ENCODE data around the gene PTS. TPM values are rescaled to one million over a fixed set of nuclear protein-coding genes. Genes with fewer than 3 reads are reported as not detected.

PTS gene
- total RNA-seq, 2 experiments from 2014 or later = 20.5 to 22.9 TPM

DNA sequence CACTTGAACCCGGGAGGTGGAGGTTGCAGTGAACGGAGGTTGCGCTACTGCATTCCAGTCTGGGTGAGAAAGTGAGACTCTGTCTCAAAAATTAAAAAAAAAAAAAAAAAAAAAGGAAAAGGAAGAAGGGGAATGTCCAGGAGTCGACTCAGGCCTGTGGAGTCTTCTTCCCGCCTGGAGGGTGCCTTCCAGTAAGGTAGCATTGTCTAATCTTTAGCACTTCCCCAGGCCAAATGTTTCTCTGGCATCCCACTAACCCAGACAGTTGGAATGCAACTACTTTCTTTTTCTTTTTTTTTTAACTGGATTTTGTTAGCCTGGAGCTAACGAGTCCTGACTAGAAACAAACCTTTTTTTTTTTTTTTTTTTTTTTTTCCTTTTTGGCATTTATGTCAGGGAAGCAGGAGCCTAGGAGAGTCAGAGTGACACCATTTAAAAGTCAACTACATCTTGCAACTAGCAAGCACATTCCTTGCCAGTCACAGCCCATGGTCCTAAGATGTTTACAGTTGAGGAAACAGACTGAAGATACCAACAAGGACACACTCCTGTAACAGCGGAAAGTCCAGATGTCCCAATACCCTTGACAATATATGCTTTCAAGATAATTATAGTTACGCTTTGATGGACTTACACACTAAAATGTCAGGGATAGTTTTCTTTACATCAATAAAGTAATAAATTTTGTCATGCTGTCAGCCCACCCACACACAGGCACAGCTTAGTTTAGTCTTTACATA is 23.8 kb downstream of the PTS start:
- no peak overlapping the region for H3K4me3 Mint-ChIP-seq
- H3K9me3 Mint-ChIP-seq = no peaks in the 10 kb centered on the region
- ChIA-PET CTCF (interaction anchor here (0.7 kb wide), 1 partner anchor 31 kb away, joined by 6 read pairs; no protein-coding TSS in a partner anchor), POLR2A (no interaction called here)
- H3K27me3 Mint-ChIP-seq = peaks cover 1% of the 10 kb centered on the region
- no peaks in the 10 kb centered on the region for H3K36me3 Mint-ChIP-seq (ENCODE audit: low read depth)
- no peaks in the 10 kb centered on the region for H3K4me1 Mint-ChIP-seq
- DNase-seq = no peak
- H3K27ac Mint-ChIP-seq = no peak overlapping the region

DNA sequence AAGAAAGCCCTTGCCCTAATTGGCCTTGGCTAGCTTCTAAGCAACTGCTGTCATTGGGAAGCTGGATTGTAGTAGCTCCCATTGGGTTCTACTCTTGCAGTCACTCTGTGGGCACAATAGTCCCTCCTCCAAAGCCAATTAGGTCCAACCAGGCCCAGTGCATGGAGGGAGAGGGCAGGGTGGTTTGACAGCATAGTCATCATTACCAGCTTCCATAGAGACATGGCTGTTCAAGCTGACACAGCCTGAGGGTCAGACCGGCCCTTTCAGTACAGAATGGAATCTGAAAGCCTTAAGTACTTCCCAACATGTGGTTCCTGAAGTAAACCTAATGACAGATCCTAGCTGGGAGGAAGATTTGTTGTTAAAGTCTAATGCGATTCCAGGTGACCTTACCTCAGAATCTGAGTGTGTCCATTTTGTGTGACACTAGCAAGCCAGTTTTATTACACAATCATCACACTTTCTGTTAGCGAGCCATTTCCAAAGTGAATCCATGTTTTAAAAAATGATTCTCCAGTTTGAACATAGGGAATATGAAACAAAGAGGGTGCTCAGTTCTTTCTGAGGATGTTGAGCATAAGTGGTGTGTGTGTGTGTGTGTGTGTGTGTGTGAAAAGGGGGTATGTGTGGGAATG is 27.5 kb downstream of the PTS start:
- no peak for DNase-seq
- Mint-ChIP-seq H3K9me3 (no peaks in the 10 kb centered on the region), H3K4me3 (no peak overlapping the region), H3K27me3 (no peaks in the 10 kb centered on the region), H3K27ac (no peak overlapping the region), H3K36me3 (ENCODE audit: low read depth) (no peaks in the 10 kb centered on the region), H3K4me1 (no peaks in the 10 kb centered on the region)
- POLR2A ChIA-PET = no interaction called here
- CTCF ChIA-PET = no interaction called here

DNA sequence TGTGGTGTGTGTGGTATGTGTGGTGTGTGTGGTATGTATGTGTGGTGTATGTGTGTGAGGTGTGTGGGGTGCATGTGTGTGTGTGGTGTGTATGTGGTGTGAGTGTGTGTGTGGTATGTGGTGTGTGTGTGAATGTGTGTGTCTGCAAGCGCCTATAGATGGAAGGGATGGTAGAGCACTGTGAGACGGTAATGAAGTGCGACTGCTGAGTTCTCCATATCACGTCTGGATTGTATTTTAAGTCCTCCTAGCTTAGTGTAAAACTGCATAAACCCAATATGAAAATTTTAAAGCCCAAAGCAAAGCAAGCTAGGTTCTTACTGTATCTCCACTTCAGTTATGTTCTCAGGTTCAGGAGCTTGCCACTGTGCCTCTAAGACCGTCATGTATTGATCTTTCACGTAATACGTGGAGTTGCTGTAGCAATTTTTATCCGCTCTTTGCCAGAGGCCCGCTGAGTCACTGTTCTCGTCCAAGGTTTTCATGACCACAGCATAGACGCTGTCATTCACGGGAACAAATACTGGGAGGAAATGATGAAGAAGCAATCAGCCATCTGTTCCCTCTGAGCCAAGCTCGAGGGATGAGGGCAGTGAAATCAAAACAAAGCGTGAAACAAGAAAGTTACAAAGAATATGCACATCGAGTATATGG is 29.0 kb downstream of the PTS start:
- no peak overlapping the region for H3K4me3 Mint-ChIP-seq
- H3K27ac Mint-ChIP-seq = no peak overlapping the region
- DNase-seq = no peak
- no peaks in the 10 kb centered on the region for H3K27me3 Mint-ChIP-seq
- ChIA-PET CTCF (interaction anchor here (1.1 kb wide), 1 partner anchor 25 kb away, joined by 3 read pairs; no protein-coding TSS in a partner anchor), POLR2A (no interaction called here)
- H3K36me3 Mint-ChIP-seq (ENCODE audit: low read depth) = no peaks in the 10 kb centered on the region
- no peaks in the 10 kb centered on the region for H3K9me3 Mint-ChIP-seq
- no peaks in the 10 kb centered on the region for H3K4me1 Mint-ChIP-seq

DNA sequence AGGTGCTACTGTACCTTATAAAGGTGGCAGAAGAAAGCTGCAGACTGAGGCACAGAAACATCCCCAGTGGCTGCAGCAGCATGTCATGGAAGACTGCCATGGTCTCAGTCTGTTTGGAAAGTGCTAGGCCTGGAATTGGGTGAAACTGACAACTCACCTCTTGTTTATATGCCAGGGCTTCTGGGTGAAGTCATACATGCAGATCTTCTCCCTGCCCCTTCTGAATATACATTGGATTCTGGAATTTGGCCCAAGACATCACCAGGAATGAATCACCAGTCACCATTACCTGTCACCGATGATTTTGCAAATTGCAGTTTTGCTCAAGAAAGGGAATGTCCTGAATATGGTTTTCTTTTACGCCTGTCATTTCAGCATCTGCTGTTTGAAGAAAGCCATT is 34.3 kb downstream of the PTS start, which contains the start of gene PLET1:
TSS of gene PLET1 (minus strand) at position 371 of the 400 bp plus-strand sequence. CDS start at position 100, 271 bp downstream.
- no peaks in the 10 kb centered on the region for H3K4me1 Mint-ChIP-seq
- POLR2A ChIA-PET = no interaction called here
- H3K27me3 Mint-ChIP-seq = no peaks in the 10 kb centered on the region
- no peaks in the 10 kb centered on the region for H3K9me3 Mint-ChIP-seq
- H3K4me3 Mint-ChIP-seq = no peak within 1 kb of the TSS
- H3K27ac Mint-ChIP-seq = no peak within 1 kb of the TSS
- CTCF ChIA-PET = no interaction called here
- no peaks in the 10 kb centered on the region for H3K36me3 Mint-ChIP-seq (ENCODE audit: low read depth)
- DNase-seq = no peak

DNA sequence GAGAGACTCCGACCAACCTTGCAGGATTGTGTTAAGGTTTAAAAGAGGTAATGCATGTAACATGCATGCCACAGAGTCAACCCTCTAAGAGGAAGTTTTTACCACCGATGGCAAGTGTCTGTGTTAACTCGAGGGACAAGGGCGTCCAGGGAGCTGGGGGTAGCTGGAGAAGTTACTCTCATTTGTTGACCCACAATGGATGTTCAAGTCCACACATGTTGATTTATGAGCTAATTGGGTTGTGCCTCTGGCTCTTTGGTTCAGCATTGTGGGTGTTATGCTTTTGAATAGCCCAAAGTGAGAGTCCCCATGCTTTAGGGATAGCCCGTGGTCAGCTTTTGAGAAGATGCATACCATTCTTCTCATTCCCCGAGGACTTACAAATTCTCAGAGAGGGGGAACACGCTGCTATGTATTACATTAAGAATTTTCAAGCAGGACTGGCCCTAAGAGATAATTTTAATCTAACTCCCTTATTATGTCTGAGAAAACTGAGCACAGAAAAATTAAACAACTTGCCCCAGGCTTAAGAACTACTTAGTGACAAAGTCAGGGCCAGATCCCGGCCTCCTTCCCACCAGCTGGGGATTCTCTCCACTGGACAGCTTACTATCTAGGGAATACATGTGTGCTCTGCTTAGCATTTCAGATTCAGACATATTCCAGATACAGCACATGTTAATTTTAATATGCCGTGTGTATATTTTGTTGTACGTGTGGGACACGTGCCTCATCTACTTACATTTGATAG is 39.6 kb downstream of the PTS start:
- Mint-ChIP-seq H3K27me3 (no peaks in the 10 kb centered on the region), H3K4me1 (no peaks in the 10 kb centered on the region), H3K9me3 (no peaks in the 10 kb centered on the region), H3K36me3 (ENCODE audit: low read depth) (no peaks in the 10 kb centered on the region), H3K4me3 (no peak overlapping the region), H3K27ac (no peak overlapping the region)
- DNase-seq = no peak
- ChIA-PET CTCF (interaction anchor here (1.7 kb wide), 1 partner anchor 15 kb away, joined by 7 read pairs; no protein-coding TSS in a partner anchor), POLR2A (no interaction called here)

DNA sequence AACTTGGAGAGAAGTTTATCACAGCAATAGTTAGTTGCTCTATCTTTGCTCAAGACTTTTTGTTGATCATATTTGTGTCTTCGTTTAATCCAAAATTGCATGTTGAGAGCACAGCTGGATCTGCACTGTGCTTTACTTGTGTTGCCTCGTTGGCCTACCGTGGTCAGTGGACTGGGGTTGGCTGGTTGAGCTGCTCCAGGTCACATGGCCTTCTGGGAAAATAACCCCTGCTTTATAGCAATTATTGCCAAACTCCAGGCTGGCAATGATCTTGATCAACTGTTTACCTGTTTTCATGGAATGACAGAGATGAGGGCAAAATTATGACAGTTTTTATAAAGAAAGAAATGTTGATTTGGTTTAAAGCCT is 40.2 kb downstream of the PTS start:
- no peak overlapping the region for H3K27ac Mint-ChIP-seq
- H3K4me1 Mint-ChIP-seq = no peaks in the 10 kb centered on the region
- no peaks in the 10 kb centered on the region for H3K27me3 Mint-ChIP-seq
- ChIA-PET POLR2A (no interaction called here), CTCF (no interaction called here)
- H3K36me3 Mint-ChIP-seq (ENCODE audit: low read depth) = no peaks in the 10 kb centered on the region
- H3K4me3 Mint-ChIP-seq = no peak overlapping the region
- DNase-seq = no peak
- H3K9me3 Mint-ChIP-seq = no peaks in the 10 kb centered on the region

DNA sequence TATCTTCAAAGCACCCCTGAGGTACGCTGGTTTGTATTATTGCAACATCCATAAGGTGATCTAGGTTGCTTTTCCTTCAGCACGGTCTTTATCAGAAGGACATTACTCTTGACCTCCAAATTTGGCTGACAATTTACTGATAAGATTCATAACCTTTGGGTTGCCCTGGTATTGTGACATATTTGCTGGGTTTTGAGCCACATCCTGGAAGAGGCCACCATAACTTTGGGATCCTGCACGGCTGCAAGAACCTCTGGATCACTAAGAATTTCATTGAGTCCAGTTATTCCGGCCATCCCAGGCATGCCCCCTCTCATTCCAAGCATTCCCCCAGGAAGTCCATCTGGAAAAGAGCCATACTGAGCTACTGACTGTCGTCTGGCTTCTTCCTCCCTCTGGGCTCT is 41.0 kb downstream of the PTS start:
- Mint-ChIP-seq H3K27ac (no peak overlapping the region), H3K4me3 (no peak overlapping the region), H3K36me3 (ENCODE audit: low read depth) (no peaks in the 10 kb centered on the region), H3K27me3 (no peaks in the 10 kb centered on the region), H3K4me1 (no peaks in the 10 kb centered on the region), H3K9me3 (no peaks in the 10 kb centered on the region)
- POLR2A ChIA-PET = no interaction called here
- CTCF ChIA-PET = no interaction called here
- no peak for DNase-seq

DNA sequence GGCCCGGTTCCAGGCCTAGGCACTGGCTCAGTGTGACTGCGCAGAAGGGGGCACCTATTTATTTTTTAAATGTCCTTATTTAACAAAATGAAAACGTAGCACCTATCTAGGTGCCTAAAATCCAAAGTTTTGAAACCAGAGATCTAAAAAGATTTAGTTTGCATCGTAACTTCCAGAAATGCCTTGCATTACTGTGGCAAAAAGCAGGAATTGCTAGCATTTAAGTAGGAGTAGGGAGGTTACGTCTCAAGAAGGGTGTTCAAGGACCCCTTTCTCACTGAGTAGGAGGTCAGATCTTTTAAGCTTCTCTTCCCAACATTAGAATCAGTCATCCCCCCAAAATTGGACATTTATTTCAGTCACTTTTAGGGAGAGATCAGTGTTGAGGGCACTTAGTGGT is 42.2 kb downstream of the PTS start:
- no peaks in the 10 kb centered on the region for H3K9me3 Mint-ChIP-seq
- no peaks in the 10 kb centered on the region for H3K36me3 Mint-ChIP-seq (ENCODE audit: low read depth)
- no peak for DNase-seq
- no peak overlapping the region for H3K4me3 Mint-ChIP-seq
- no peaks in the 10 kb centered on the region for H3K4me1 Mint-ChIP-seq
- H3K27me3 Mint-ChIP-seq = no peaks in the 10 kb centered on the region
- ChIA-PET POLR2A (no interaction called here), CTCF (interaction anchor here (2.3 kb wide), 1 partner anchor 11 kb away, joined by 12 read pairs; no protein-coding TSS in a partner anchor)
- no peak overlapping the region for H3K27ac Mint-ChIP-seq

DNA sequence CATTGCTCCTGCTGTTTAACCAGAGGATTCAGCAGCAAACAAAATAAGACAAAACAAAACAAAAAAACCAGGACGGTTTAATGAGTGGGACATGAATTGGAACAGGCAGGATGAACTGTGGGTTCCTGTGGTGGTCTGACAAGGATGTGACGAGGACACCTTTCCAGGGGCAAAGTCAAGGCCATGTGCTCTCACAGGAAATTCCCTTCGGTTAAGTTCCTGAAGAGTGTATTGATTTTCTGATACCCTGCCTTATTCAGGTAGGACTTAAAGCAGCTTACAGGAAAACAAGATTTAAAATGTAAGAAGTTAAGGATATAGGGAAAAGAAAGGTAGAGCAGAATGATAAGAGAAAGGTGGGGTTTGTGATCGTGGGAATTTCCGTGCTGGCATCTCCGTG is 42.9 kb downstream of the PTS start:
- H3K4me3 Mint-ChIP-seq = no peak overlapping the region
- POLR2A ChIA-PET = no interaction called here
- CTCF ChIA-PET = interaction anchor here (2.3 kb wide), 1 partner anchor 11 kb away, joined by 12 read pairs; no protein-coding TSS in a partner anchor
- H3K9me3 Mint-ChIP-seq = no peaks in the 10 kb centered on the region
- no peak for DNase-seq
- H3K4me1 Mint-ChIP-seq = no peaks in the 10 kb centered on the region
- H3K36me3 Mint-ChIP-seq (ENCODE audit: low read depth) = no peaks in the 10 kb centered on the region
- no peaks in the 10 kb centered on the region for H3K27me3 Mint-ChIP-seq
- H3K27ac Mint-ChIP-seq = no peak overlapping the region

DNA sequence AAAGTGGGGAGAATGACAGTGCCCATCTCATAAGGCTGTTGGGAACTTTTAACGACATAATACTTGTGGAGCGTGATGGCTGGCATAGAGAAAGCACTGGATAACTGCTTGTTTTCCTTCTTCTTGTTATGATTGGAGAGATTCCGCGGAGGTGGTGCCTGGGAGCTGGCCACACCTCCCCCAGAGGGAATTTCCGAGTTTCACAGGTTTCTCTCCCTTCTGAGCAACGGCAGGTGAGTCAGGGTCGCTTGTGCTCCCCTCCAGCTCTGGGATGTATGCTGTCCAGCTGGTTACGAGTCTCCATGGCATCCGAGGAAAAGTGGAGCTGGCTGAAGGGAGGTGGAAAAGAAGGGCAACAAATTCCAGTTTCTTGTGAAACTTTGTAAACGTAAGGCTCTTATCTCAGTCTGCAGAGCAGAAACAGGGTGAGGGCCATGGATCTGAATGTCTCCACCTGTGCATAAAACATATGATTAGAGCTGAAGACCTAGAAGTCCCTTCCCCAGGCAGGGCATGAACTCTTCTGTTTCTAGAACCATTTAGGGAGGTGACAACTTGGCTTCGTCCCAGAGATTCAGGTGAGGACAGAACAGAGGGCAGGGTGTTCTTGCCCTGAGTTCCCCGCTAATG is 44.4 kb downstream of the PTS start:
- Mint-ChIP-seq H3K27me3 (peaks cover 2% of the 10 kb centered on the region), H3K27ac (no peak overlapping the region), H3K4me1 (no peaks in the 10 kb centered on the region), H3K9me3 (no peaks in the 10 kb centered on the region), H3K36me3 (ENCODE audit: low read depth) (no peaks in the 10 kb centered on the region), H3K4me3 (no peak overlapping the region)
- ChIA-PET POLR2A (no interaction called here), CTCF (interaction anchor here (1.4 to 3.0 kb wide), 3 partner anchors 10 to 52 kb away, joined by 5 to 13 read pairs (median 5); no protein-coding TSS in a partner anchor)
- no peak for DNase-seq

DNA sequence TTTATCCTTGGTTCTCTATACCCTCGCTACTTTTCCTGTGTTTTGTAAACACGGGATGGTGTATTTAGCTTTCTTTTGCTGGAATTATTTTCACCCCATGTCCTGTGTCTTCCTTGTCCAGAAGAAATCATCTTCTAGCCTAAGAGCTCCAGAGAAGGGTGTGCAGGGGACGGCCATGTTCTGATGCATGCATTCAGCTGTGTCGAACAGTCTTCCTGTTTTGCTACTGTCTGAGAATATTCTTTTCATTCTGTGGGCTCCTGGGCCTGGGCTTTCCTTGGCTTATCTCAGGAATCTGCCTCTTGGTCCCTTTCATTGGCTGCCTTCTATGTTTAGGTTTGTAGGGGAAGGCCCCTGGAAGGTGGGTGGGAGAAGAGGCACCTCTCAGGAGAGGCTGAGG is 45.0 kb downstream of the PTS start:
- H3K9me3 Mint-ChIP-seq = no peaks in the 10 kb centered on the region
- no peak overlapping the region for H3K4me3 Mint-ChIP-seq
- no peaks in the 10 kb centered on the region for H3K36me3 Mint-ChIP-seq (ENCODE audit: low read depth)
- H3K27ac Mint-ChIP-seq = no peak overlapping the region
- H3K27me3 Mint-ChIP-seq = peaks cover 2% of the 10 kb centered on the region
- H3K4me1 Mint-ChIP-seq = peaks cover 2% of the 10 kb centered on the region
- no peak for DNase-seq
- POLR2A ChIA-PET = no interaction called here
- CTCF ChIA-PET = interaction anchor here (1.4 to 3.0 kb wide), 3 partner anchors 10 to 52 kb away, joined by 5 to 13 read pairs (median 5); no protein-coding TSS in a partner anchor

DNA sequence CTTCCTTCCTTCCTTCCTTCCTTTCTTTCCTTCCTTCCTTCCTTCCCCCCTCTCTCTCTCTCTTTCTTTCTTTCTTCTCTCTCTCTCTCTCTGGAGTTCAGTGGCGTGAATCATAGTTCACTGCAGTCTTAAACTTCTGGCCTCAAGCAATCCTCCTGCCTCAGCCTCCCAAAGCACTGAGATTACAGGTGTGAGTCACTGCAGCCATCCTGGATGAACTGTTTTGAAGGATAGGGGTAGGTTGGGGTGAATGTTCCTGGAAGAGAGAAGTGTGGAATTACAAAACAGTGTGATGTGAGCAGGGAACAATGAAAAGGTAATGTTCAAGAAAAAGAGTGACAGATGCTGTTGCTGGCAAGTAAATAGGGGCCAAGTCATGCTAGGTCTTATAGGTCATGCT is 46.8 kb downstream of the PTS start:
- DNase-seq = no peak

More for the DNA sequence above, 46.8 kb downstream of the PTS start:
- Mint-ChIP-seq H3K36me3 (ENCODE audit: low read depth) (no peaks in the 10 kb centered on the region), H3K9me3 (no peaks in the 10 kb centered on the region), H3K4me1 (peaks cover 7% of the 10 kb centered on the region), H3K27me3 (peaks cover 2% of the 10 kb centered on the region), H3K27ac (no peak overlapping the region), H3K4me3 (no peak overlapping the region)
- ChIA-PET POLR2A (no interaction called here), CTCF (interaction anchor here (1.4 to 3.0 kb wide), 2 partner anchors 8 to 10 kb away, joined by 3 to 13 read pairs; no protein-coding TSS in a partner anchor)

Measured in activated CD4-positive, alpha-beta memory T cell treated with anti-CD3 and anti-CD28 coated beads, Interleukin-2, amount 10 ng/mL, durations not matched to agents 7 days and 5 days (primary cell).